HG02588 (cell line): ENCODE measurements around the gene NFAM1.

Experiments used
- ATAC-seq: cut with Tn5 transposase; IDR thresholded peaks from one replicate; pipeline ENCODE4 v1.9.1; 2021; ENCODE audit warnings: mild to moderate bottlenecking, moderate library complexity; ENCODE audit not compliant: unreplicated experiment

The NFAM1 gene

GRCh38 chr22:42416671-42417230, 15.5 kb downstream of the NFAM1 start:
- ATAC-seq = no peak

- no peak for ATAC-seq
These were observed 17.5 kb downstream of the NFAM1 start for GRCh38 chr22:42414565-42415303.

DNA sequence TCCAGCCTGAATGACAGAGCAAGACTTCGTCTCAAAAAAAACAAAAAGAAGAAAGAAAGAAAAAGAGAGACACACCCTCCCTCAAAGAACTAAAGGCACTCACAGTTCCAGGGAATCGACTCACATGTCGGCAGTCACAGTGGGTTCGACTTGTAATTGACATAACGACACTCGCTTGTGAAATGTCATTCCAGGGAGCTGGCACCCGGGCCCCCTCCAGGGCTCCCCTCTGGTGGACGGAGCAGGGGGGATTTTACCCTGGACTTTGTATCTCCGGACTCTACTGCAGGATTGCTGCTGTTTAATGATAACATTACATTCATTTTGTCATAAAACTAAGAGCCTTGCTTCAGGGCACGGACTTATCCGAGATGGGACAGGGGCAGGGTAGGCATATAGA, 18.2 kb downstream of the NFAM1 start:
- no peak for ATAC-seq

GRCh38 chr22:42412744-42413333, 19.4 kb downstream of the NFAM1 start:
- no peak for ATAC-seq

GRCh38 chr22:42410708-42411107, 21.5 kb downstream of the NFAM1 start:
- ATAC-seq = no peak

DNA sequence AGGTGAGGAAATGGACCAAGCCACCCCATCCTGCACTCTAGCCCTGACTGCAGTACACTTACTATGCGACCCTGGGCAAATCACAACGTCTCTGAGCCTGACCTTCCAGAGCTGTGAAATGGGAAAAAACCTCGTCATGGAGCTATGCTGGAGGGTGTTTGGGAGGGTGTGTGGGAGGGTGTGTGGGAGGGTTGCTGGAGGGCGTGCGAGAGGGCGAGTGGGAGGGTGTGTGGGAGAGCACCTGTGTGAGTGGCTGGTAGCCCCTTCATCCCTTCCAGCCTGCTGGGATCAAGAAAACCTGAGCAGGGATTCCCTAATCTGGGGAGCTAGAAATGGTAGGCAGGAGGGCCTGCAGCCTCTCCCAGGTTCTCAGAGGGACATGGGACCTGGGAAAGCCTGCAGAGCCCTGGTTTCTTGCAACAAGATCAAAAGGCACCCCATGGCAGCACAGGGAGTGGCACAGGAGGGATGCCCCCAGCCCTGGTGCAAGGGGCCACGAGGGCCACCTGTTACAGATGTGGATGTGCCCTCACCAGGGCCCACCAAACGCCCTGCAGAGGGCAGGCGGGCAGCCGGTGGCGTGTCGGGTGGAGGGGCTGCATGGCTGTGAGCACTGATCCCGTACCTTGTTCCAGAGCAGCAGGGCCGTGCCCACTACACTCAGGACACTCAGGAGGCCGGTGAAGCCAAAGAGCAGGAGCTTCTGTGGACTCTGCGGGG, 23.2 kb downstream of the NFAM1 start:
- ATAC-seq = no peak

- ATAC-seq = no peak
These were observed 23.9 kb downstream of the NFAM1 start for GRCh38 chr22:42408276-42408675.

- no peak for ATAC-seq
These were observed 27.9 kb downstream of the NFAM1 start for GRCh38 chr22:42404266-42404665.

- no peak for ATAC-seq
These were observed 30.5 kb downstream of the NFAM1 start for GRCh38 chr22:42401535-42402334.

DNA sequence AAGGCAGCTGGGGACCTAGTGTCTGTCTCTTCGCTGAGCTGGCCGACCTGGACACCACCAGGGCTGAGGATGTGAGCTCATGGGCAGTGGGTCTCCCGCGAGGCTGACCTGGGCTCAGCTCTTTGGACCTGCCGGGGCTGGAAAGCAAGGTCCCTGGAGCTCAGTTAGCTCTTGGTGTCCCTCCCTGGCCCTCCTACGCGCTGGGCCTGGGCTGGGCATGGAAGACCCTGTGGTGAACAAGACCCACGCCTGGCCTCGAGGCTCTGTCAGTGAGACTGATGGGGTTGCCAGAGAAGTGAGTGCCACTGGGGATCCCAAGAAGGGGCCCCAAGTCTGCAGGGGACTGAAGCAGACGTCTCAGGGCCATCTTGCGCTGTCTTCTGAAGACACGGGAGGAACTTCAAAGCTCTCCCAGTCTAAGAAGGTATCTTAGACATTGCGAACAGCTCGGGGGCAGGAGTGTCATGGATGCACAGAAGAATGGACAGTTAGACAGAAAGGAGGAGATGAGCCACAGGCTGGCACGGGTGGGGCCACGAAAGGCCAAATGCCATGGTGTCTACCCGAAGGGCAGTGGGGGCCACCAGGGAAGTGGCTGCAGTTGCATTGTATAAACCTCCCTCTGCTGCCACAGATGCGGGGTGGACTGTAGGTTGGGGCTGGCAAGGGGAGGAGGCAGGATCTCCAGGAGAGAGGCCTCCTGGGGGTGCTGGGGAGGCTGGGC, 31.2 kb downstream of the NFAM1 start:
- no peak for ATAC-seq

- no peak for ATAC-seq
These were observed 32.6 kb downstream of the NFAM1 start for GRCh38 chr22:42399315-42400271.

- ATAC-seq = no peak
These were observed 34.6 kb downstream of the NFAM1 start for GRCh38 chr22:42397332-42398249.

GRCh38 chr22:42396621-42397331, 35.4 kb downstream of the NFAM1 start:
- no peak for ATAC-seq

DNA sequence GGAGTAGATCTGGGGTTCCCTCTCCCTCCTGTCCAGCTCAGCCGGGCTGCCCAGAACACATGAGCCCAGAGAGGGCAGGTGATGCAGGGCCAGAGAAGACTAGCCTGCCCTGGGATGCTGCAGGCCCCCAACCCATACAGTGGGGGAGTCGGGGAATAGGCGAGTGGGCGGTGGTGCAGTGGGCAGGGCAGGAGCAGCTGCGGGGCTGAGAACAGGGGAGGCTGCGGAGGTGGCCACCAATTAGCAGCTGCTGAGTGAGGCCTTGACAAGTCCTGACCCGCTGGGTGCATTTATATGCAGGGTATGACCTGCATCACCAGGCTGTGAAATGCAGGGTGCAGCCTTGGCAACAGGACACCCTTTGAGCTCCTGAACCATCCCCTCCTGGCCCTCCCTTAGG, 43.1 kb downstream of the NFAM1 start:
- no peak for ATAC-seq

GRCh38 chr22:42388130-42388797, 43.9 kb downstream of the NFAM1 start:
- ATAC-seq = no peak

- ATAC-seq = no peak
These were observed 44.6 kb downstream of the NFAM1 start for GRCh38 chr22:42387631-42388030.

- no peak for ATAC-seq
These were observed 46.5 kb downstream of the NFAM1 start for GRCh38 chr22:42385696-42386095.
